CD14-positive monocyte (primary cell): Measurements from ENCODE around the gene CAPN6. TPM values are rescaled to one million over a fixed set of nuclear protein-coding genes. Genes with fewer than 3 reads are reported as not detected.

Experiments
- DNase-seq, 3 donors: peaks; one replicate each; pipeline ENCODE4 v3.0.0-alpha.2; 2011 to 2022
- H2AFZ ChIP-seq: 2 replicates; pipeline ENCODE4 v1.6.0; 2012; ENCODE audit warnings: mild to moderate bottlenecking, low read depth, low read length, inconsistent platforms; ENCODE audit not compliant: insufficient read depth, poor library complexity, severe bottlenecking
- H3K27ac ChIP-seq, 2 donors: 1 replicate in 1 of 2; 2 replicates in 1 of 2; pipeline ENCODE4 v1.5.1; 2012 to 2013; ENCODE audit warnings: low read length in 2 of 2, control low read depth in 1 of 2, inconsistent platforms in 1 of 2, low read depth in 1 of 2, mild to moderate bottlenecking in 1 of 2
- H3K27me3 ChIP-seq, 2 donors: one replicate each; pipeline versions ENCODE4 v1.6.0 to v1.6.1; 2011 to 2013; ENCODE audit warnings: low read length in 2 of 2; ENCODE audit not compliant: control insufficient read depth in 2 of 2, insufficient read depth in 2 of 2
- H3K36me3 ChIP-seq, 2 donors: replicated peaks in 1 of 2; 1 replicate in 1 of 2; 2 replicates in 1 of 2; pipeline versions ENCODE4 v1.5.1 to v1.6.1; 2012 to 2013; ENCODE audit warnings: low read length in 2 of 2, control low read depth in 1 of 2, inconsistent platforms in 1 of 2, mild to moderate bottlenecking in 1 of 2; ENCODE audit not compliant: insufficient read depth in 2 of 2, control insufficient read depth in 1 of 2
- H3K4me1 ChIP-seq, 2 donors: 1 replicate in 1 of 2; 2 replicates in 1 of 2; pipeline versions ENCODE4 v1.5.1 to v1.6.1; 2012 to 2013; ENCODE audit warnings: low read length in 2 of 2, control low read depth in 1 of 2, inconsistent platforms in 1 of 2, mild to moderate bottlenecking in 1 of 2, moderate library complexity in 1 of 2; ENCODE audit not compliant: insufficient read depth in 2 of 2, control insufficient read depth in 1 of 2
- H3K4me2 ChIP-seq: replicated peaks from 2 replicates; pipeline ENCODE3; 2012; ENCODE audit warnings: low read length, moderate library complexity, mild to moderate bottlenecking; ENCODE audit not compliant: poor library complexity, severe bottlenecking; ENCODE audit errors: extremely low read depth
- H3K4me3 ChIP-seq, 3 experiments: fragments of 200-600 bp in 1 of 3; sonication (generic) in 1 of 3; replicated peaks in 1 of 3; 1 replicate in 2 of 3; 2 replicates in 1 of 3; pipeline ENCODE4 v1.5.1; 2011 to 2013; ENCODE audit warnings: low read length in 3 of 3, mild to moderate bottlenecking in 3 of 3, control low read depth in 2 of 3, low read depth in 2 of 3, inconsistent platforms in 1 of 3, moderate library complexity in 1 of 3
- H3K79me2 ChIP-seq: 2 replicates; pipeline ENCODE4 v1.6.0; 2012; ENCODE audit warnings: mild to moderate bottlenecking, control low read depth, inconsistent platforms, low read length, moderate library complexity; ENCODE audit not compliant: insufficient read depth
- H3K9ac ChIP-seq: 2 replicates; pipeline ENCODE4 v1.6.0; 2017; ENCODE audit warnings: low read length, mild to moderate bottlenecking; ENCODE audit not compliant: insufficient read depth, poor library complexity, severe bottlenecking
- H3K9me3 ChIP-seq, 2 donors: replicated peaks in 1 of 2; 1 replicate in 1 of 2; 2 replicates in 1 of 2; pipeline versions ENCODE4 v1.5.1 to v1.6.1; 2012 to 2013; ENCODE audit warnings: low read length in 2 of 2, control low read depth in 1 of 2; ENCODE audit not compliant: control insufficient read depth in 1 of 2, insufficient read depth in 1 of 2
- H4K20me1 ChIP-seq: 2 replicates; pipeline ENCODE4 v1.6.0; 2012; ENCODE audit warnings: mild to moderate bottlenecking, low read length, control low read depth, moderate library complexity; ENCODE audit not compliant: insufficient read depth
- H3K27ac Mint-ChIP-seq, 7 donors: one replicate each; pipeline ENCODE4 v1.8.0; 2020; ENCODE audit warnings: mild to moderate bottlenecking in 7 of 7, mixed read lengths in 7 of 7, moderate library complexity in 6 of 7, inconsistent platforms in 2 of 7
- H3K27me3 Mint-ChIP-seq, 3 donors: one replicate each; pipeline ENCODE4 v1.8.0; 2021 to 2022; ENCODE audit warnings: low read depth in 3 of 3, mild to moderate bottlenecking in 3 of 3, mixed read lengths in 3 of 3, moderate library complexity in 3 of 3, inconsistent platforms in 1 of 3
- H3K36me3 Mint-ChIP-seq, 2 donors: one replicate each; pipeline ENCODE4 v1.8.0; 2020; ENCODE audit warnings: mixed read lengths in 2 of 2, inconsistent platforms in 1 of 2, mild to moderate bottlenecking in 1 of 2
- H3K4me1 Mint-ChIP-seq: one replicate; pipeline ENCODE4 v1.8.0; 2020; ENCODE audit warnings: mild to moderate bottlenecking, mixed read lengths
- H3K4me3 Mint-ChIP-seq, 2 donors: one replicate each; pipeline ENCODE4 v1.8.0; 2020; ENCODE audit warnings: mild to moderate bottlenecking in 2 of 2, mixed read lengths in 2 of 2, moderate library complexity in 1 of 2
- H3K9me3 Mint-ChIP-seq, 7 donors: one replicate each; pipeline ENCODE4 v1.8.0; 2020 to 2022; ENCODE audit warnings: mixed read lengths in 7 of 7, mild to moderate bottlenecking in 6 of 7, moderate library complexity in 6 of 7, inconsistent platforms in 2 of 7
- WGBS: methylation state at CpG from one replicate; pipeline ENCODE4 v1.1.5; 2013; ENCODE audit warnings: missing lambda C conversion rate; ENCODE audit not compliant: insufficient coverage; 5-methylcytosine and 5-hydroxymethylcytosine counted together
- intact Hi-C, 2 donors: fragments of 100-400 bp; cut with micrococcal nuclease; formaldehyde crosslinking; loops; one replicate each; pipeline versions ENCODE4 v1.15.0 to v1.15.1; 2023
- polyA plus RNA-seq, 3 donors: library from polyadenylated mRNA; depleted of rRNA in 1 of 3; unstranded in 2 of 3; stranded (reverse) in 1 of 3; fragments of 300-500 nt in 2 of 3; fragments of >200 nt in 1 of 3; fragmentation: Illumina TruSeq in 2 of 3; gene quantifications; 1 replicate in 2 of 3; 2 replicates in 1 of 3; pipeline ENCODE4 v1.2.3, GENCODE V29; 2012 to 2021
- TF ChIP-seq, protein P1 (sequence below): fragments of 200-600 bp; IDR thresholded peaks from one replicate; pipeline ENCODE4 v1.8.0; 2022; ENCODE audit warnings: antibody characterized with exemption, mild to moderate bottlenecking

CAPN6 gene
- polyA plus RNA-seq, 3 donors: not detected

DNA sequence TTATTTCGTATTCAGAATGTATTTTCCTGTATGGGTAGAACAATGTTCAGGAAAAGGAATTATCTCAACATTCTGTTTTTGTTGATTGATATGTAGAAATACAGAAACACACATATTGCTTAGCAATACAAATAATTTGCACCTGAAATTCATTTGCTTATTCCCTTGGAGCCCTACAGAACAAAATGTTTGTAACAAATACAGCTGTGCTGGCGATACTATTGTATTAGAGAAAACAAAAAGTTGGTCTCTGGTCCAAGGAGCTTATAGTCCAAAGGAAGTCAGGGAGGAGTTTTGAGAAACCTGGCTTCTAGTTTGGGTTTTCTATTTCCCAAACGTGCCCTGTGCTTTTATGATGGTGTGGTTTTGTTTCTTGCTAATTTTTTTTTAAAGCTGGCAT, 37.8 kb upstream of the CAPN6 start:
- no peaks in the 10 kb centered on the region for H3K4me1 ChIP-seq
- intact Hi-C loops: no loop called here
- H4K20me1 ChIP-seq: no peaks in the 10 kb centered on the region
- H3K4me3 Mint-ChIP-seq: no peak overlapping the region
- H3K79me2 ChIP-seq: no peaks in the 10 kb centered on the region
- H3K36me3 Mint-ChIP-seq: no peaks in the 10 kb centered on the region
- no peaks in the 10 kb centered on the region for H3K9me3 ChIP-seq
- no peak overlapping the region for H2AFZ ChIP-seq
- H3K9me3 Mint-ChIP-seq: peaks cover 0 to 4% (median under 1%) of the 10 kb centered on the region in 7 donors
- no peaks in the 10 kb centered on the region for H3K36me3 ChIP-seq
- H3K4me2 ChIP-seq: no peak overlapping the region
- no peaks in the 10 kb centered on the region for H3K4me1 Mint-ChIP-seq
- DNase-seq: no peak
- TF ChIP-seq, protein P1, sequence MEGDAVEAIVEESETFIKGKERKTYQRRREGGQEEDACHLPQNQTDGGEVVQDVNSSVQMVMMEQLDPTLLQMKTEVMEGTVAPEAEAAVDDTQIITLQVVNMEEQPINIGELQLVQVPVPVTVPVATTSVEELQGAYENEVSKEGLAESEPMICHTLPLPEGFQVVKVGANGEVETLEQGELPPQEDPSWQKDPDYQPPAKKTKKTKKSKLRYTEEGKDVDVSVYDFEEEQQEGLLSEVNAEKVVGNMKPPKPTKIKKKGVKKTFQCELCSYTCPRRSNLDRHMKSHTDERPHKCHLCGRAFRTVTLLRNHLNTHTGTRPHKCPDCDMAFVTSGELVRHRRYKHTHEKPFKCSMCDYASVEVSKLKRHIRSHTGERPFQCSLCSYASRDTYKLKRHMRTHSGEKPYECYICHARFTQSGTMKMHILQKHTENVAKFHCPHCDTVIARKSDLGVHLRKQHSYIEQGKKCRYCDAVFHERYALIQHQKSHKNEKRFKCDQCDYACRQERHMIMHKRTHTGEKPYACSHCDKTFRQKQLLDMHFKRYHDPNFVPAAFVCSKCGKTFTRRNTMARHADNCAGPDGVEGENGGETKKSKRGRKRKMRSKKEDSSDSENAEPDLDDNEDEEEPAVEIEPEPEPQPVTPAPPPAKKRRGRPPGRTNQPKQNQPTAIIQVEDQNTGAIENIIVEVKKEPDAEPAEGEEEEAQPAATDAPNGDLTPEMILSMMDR: no peak
- H3K27ac ChIP-seq: no peak overlapping the region
- no peak overlapping the region for H3K9ac ChIP-seq
- no peak overlapping the region for H3K27ac Mint-ChIP-seq
- no peaks in the 10 kb centered on the region for H3K27me3 Mint-ChIP-seq
- WGBS: no CpG with 5 or more reads among the region's 3 CpGs
- H3K4me3 ChIP-seq: no peak overlapping the region
- no peaks in the 10 kb centered on the region for H3K27me3 ChIP-seq

DNA sequence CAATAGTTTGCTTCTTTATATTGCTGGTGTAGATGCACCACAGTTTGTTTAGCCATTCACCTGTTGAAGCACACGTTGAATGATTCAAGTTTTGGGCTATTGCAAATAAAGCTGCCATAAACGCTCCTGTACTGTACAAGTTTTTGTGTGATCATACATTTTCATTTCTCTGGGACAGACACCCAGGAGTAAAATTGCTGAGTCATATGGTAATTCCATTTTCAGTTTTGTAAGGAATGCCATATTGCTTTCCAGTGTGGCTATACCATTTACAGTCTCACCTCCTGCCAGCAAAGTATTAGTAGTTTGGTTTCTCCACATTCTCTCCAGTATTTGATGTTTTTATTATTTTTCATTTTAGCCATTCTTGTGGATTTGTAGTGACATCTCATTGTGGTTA, 32.0 kb upstream of the CAPN6 start:
- peaks cover 0 to 3% (median 2%) of the 10 kb centered on the region in 3 donors for H3K27me3 Mint-ChIP-seq
- Histone ChIP-seq H3K27ac (no peak overlapping the region), H3K9ac (no peak overlapping the region), H3K4me3 (no peak overlapping the region), H3K79me2 (no peaks in the 10 kb centered on the region), H3K36me3 (no peaks in the 10 kb centered on the region), H3K4me1 (no peaks in the 10 kb centered on the region), H3K4me2 (no peak overlapping the region), H3K27me3 (no peaks in the 10 kb centered on the region), H4K20me1 (no peaks in the 10 kb centered on the region), H2AFZ (no peak overlapping the region), H3K9me3 (no peaks in the 10 kb centered on the region)
- TF ChIP-seq, protein P1: no peak
- no peak overlapping the region for H3K27ac Mint-ChIP-seq
- intact Hi-C loops: no loop called here
- no CpG with 5 or more reads among the region's 2 CpGs for WGBS
- H3K9me3 Mint-ChIP-seq: peaks cover 0 to 4% (median 0%) of the 10 kb centered on the region in 7 donors
- no peak overlapping the region for H3K4me3 Mint-ChIP-seq
- H3K4me1 Mint-ChIP-seq: no peaks in the 10 kb centered on the region
- no peaks in the 10 kb centered on the region for H3K36me3 Mint-ChIP-seq
- no peak for DNase-seq
